ENCODE measurements around the gene PROCR. TPM values are rescaled to one million over a fixed set of nuclear protein-coding genes. Genes with fewer than 3 reads are reported as not detected.
A peak's percentile ranks its signal among the peaks of the same experiment; 100 is the strongest.
"Not testable (repeated sequence)": the region's sequence is repeated elsewhere in the genome, so short reads cannot be mapped to it uniquely, and the experiment has no call there.

Gene PROCR
- total RNA-seq, 1 donor from 2014 or later = 36.2 TPM

DNA sequence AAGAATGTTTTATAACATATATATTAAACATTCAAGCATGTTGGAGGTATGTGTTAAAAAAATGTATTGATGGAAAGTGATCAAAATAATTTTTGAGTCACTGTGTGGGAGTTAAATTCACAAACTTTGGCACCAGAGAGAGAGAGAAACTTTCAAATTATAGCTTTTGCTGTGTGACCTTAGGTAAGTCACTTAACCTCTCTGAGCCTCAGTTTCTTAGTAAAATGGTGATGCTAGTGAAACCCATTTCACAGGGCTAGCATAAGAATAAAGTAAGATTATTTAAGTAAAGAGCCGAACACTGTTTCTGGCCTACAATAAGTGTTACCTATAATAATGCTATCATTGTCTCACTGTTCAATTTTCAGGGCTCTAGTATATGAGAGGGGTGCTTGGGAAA lies 4.1 kb upstream of the PROCR start:
- Histone ChIP-seq H3K4me2 (ENCODE audit: low read length) (no peak overlapping the region), H3K9me3 (ENCODE audit: insufficient read depth, low read depth, low read length) (no peaks in the 10 kb centered on the region), H3K79me2 (ENCODE audit: insufficient read depth, low read length) (no peaks in the 10 kb centered on the region), H4K20me1 (ENCODE audit: insufficient read depth, low read length) (no peaks in the 10 kb centered on the region), H3K4me3 (ENCODE audit: insufficient read depth, low read depth, low read length) (no peak overlapping the region), H3K9ac (ENCODE audit: low read length) (no peak overlapping the region), H3K4me1 (ENCODE audit: insufficient read depth, low read length) (peaks cover 16% of the 10 kb centered on the region), H2AFZ (ENCODE audit: low read depth, low read length) (no peak overlapping the region), H3K36me3 (ENCODE audit: insufficient read depth, low read length) (no peaks in the 10 kb centered on the region), H3K27ac (ENCODE audit: low read depth, low read length) (no peak overlapping the region), H3K27me3 (ENCODE audit: insufficient read depth, low read length) (no peaks in the 10 kb centered on the region)
- DNase-seq (ENCODE audit: low read depth) = no peak
- H3K36me3 Mint-ChIP-seq (ENCODE audit: low read depth, unreplicated experiment) = no peaks in the 10 kb centered on the region
- peaks cover 6% of the 10 kb centered on the region for H3K9me3 Mint-ChIP-seq (ENCODE audit: unreplicated experiment)
- H3K27ac Mint-ChIP-seq (ENCODE audit: unreplicated experiment) = no peak overlapping the region
- H3K4me3 Mint-ChIP-seq (ENCODE audit: unreplicated experiment) = no peak overlapping the region
- TF ChIP-seq, protein P1, sequence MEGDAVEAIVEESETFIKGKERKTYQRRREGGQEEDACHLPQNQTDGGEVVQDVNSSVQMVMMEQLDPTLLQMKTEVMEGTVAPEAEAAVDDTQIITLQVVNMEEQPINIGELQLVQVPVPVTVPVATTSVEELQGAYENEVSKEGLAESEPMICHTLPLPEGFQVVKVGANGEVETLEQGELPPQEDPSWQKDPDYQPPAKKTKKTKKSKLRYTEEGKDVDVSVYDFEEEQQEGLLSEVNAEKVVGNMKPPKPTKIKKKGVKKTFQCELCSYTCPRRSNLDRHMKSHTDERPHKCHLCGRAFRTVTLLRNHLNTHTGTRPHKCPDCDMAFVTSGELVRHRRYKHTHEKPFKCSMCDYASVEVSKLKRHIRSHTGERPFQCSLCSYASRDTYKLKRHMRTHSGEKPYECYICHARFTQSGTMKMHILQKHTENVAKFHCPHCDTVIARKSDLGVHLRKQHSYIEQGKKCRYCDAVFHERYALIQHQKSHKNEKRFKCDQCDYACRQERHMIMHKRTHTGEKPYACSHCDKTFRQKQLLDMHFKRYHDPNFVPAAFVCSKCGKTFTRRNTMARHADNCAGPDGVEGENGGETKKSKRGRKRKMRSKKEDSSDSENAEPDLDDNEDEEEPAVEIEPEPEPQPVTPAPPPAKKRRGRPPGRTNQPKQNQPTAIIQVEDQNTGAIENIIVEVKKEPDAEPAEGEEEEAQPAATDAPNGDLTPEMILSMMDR (IDR thresholded peaks at IDR 0.05; ENCODE audit: insufficient read depth, low read depth, low read length) = no peak
- no peak for TF ChIP-seq EZH2 (IDR thresholded peaks at IDR 0.05; ENCODE audit: insufficient read depth, low read length)
- FAIRE-seq = no peak
- H3K27me3 Mint-ChIP-seq (ENCODE audit: low read depth, unreplicated experiment) = peaks cover 2% of the 10 kb centered on the region
- peaks cover 10% of the 10 kb centered on the region for H3K4me1 Mint-ChIP-seq (ENCODE audit: low read depth, unreplicated experiment)

DNA sequence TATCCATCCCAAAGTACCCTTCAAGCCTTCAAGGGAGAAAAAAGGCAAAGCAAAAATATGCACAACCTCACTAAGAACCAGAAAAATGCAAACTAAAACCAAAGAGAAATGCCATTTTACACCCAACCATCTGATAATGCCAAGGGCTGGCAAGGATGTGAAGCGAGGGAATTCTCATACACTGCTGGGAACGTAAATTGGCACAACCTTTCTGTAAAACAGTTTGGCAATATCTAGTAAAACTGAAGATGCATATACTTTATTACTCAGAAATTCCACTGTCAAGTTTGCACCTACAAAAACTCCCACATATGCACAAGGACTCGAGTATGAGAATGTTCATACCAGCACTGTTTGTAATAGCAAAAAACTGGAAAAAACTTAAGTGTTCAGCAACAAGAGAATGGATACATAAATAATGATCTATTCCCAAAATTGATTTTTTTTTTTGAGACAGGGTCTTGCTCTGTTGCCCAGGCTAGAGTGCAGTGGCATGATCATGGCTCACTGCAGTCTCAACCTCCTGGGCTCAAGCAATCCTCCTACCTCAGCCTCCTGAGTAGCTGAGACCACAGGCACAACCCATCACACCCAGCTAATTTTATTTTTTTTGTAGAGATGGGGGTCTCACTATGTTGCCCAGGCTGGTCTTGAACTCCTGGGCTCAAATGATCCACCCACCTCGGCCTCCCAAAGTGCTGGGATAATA lies 3.0 kb upstream of the PROCR start:
- not testable (repeated sequence) for DNase-seq (ENCODE audit: low read depth); H3K4me3 Mint-ChIP-seq (ENCODE audit: unreplicated experiment); H3K4me2 ChIP-seq (ENCODE audit: low read length); H3K4me3 ChIP-seq (ENCODE audit: insufficient read depth, low read depth, low read length); H4K20me1 ChIP-seq (ENCODE audit: insufficient read depth, low read length); H3K36me3 ChIP-seq (ENCODE audit: insufficient read depth, low read length); H3K9me3 Mint-ChIP-seq (ENCODE audit: unreplicated experiment); H3K27me3 Mint-ChIP-seq (ENCODE audit: low read depth, unreplicated experiment); H3K9me3 ChIP-seq (ENCODE audit: insufficient read depth, low read depth, low read length); H2AFZ ChIP-seq (ENCODE audit: low read depth, low read length); H3K27ac ChIP-seq (ENCODE audit: low read depth, low read length); H3K36me3 Mint-ChIP-seq (ENCODE audit: low read depth, unreplicated experiment); FAIRE-seq; H3K79me2 ChIP-seq (ENCODE audit: insufficient read depth, low read length); H3K9ac ChIP-seq (ENCODE audit: low read length); H3K27me3 ChIP-seq (ENCODE audit: insufficient read depth, low read length); H3K27ac Mint-ChIP-seq (ENCODE audit: unreplicated experiment)
- H3K4me1 Mint-ChIP-seq (ENCODE audit: low read depth, unreplicated experiment) = peaks cover 10% of the 10 kb centered on the region
- peaks cover 16% of the 10 kb centered on the region for H3K4me1 ChIP-seq (ENCODE audit: insufficient read depth, low read length)

DNA sequence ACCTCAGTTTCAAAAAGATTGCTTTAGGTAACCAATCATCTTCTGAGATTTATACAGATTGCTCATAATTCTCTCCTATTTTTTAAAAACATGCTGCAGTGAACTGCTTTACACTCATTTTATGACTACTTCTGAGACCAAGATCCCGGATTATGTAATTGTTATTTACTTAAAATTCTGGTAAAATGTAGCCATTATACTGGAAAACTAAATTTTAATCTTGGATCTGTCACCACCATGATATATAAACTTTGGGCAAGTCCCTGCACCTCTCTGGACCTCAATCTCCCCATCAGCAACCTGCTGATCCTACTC lies 477 bp upstream of the PROCR start:
- H3K27ac Mint-ChIP-seq (ENCODE audit: unreplicated experiment) = no peak overlapping the region
- TF ChIP-seq, protein P1 (IDR thresholded peaks at IDR 0.05; ENCODE audit: insufficient read depth, low read depth, low read length) = no peak
- TF ChIP-seq EZH2 (IDR thresholded peaks at IDR 0.05; ENCODE audit: insufficient read depth, low read length) = no peak
- H3K27ac ChIP-seq (ENCODE audit: low read depth, low read length) = no peak overlapping the region
- H3K4me1 ChIP-seq (ENCODE audit: insufficient read depth, low read length) = peaks cover 13% of the 10 kb centered on the region
- peak overlapping the region; percentile 73 for H3K9ac ChIP-seq (ENCODE audit: low read length)
- H3K79me2 ChIP-seq (ENCODE audit: insufficient read depth, low read length) = no peaks in the 10 kb centered on the region
- H3K9me3 ChIP-seq (ENCODE audit: insufficient read depth, low read depth, low read length) = no peaks in the 10 kb centered on the region
- no peaks in the 10 kb centered on the region for H3K36me3 ChIP-seq (ENCODE audit: insufficient read depth, low read length)
- H3K4me2 ChIP-seq (ENCODE audit: low read length) = peak overlapping the region; percentile 88
- H3K27me3 ChIP-seq (ENCODE audit: insufficient read depth, low read length) = no peaks in the 10 kb centered on the region
- H2AFZ ChIP-seq (ENCODE audit: low read depth, low read length) = peak overlapping the region; percentile 93
- FAIRE-seq (no peak), DNase-seq (ENCODE audit: low read depth) (no peak)
- peaks cover 10% of the 10 kb centered on the region for H3K4me1 Mint-ChIP-seq (ENCODE audit: low read depth, unreplicated experiment)
- peaks cover 3% of the 10 kb centered on the region for H3K27me3 Mint-ChIP-seq (ENCODE audit: low read depth, unreplicated experiment)
- peaks cover 15% of the 10 kb centered on the region for H3K36me3 Mint-ChIP-seq (ENCODE audit: low read depth, unreplicated experiment)
- H3K4me3 Mint-ChIP-seq (ENCODE audit: unreplicated experiment) = peak overlapping the region; percentile 81
- H3K9me3 Mint-ChIP-seq (ENCODE audit: unreplicated experiment) = peaks cover 2% of the 10 kb centered on the region
- H3K4me3 ChIP-seq (ENCODE audit: insufficient read depth, low read depth, low read length) = no peak overlapping the region
- no peaks in the 10 kb centered on the region for H4K20me1 ChIP-seq (ENCODE audit: insufficient read depth, low read length)
